ENCODE measurements around the gene HLA-C. TPM values are rescaled to one million over a fixed set of nuclear protein-coding genes. Genes with fewer than 3 reads are reported as not detected.

HLA-C gene
- total RNA-seq, 1 donor from 2014 or later, result 285 TPM

GRCh38 chr6:31299947-31300346, 28.1 kb upstream of the HLA-C start:
- Histone ChIP-seq H3K36me3 (ENCODE audit: control insufficient read depth, insufficient read depth, low read length) (no peaks in the 10 kb centered on the region), H3K4me3 (ENCODE audit: low read depth, low read length) (no peak overlapping the region), H3K27me3 (ENCODE audit: control insufficient read depth, insufficient read depth, low read length) (no peaks in the 10 kb centered on the region)
- no peak for FAIRE-seq
- no peak for DNase-seq (ENCODE audit: low read depth)
- TF ChIP-seq CTCF (IDR thresholded peaks at IDR 0.05; ENCODE audit: insufficient read depth, low read length, severe bottlenecking), result no peak

GRCh38 chr6:31299511-31299910, 27.6 kb upstream of the HLA-C start:
- TF ChIP-seq CTCF (IDR thresholded peaks at IDR 0.05; ENCODE audit: insufficient read depth, low read length, severe bottlenecking), result no peak
- Histone ChIP-seq H3K36me3 (ENCODE audit: control insufficient read depth, insufficient read depth, low read length) (no peaks in the 10 kb centered on the region), H3K27me3 (ENCODE audit: control insufficient read depth, insufficient read depth, low read length) (no peaks in the 10 kb centered on the region), H3K4me3 (ENCODE audit: low read depth, low read length) (no peak overlapping the region)
- DNase-seq (ENCODE audit: low read depth) (no peak), FAIRE-seq (no peak)

GRCh38 chr6:31294056-31294455, 22.2 kb upstream of the HLA-C start:
- FAIRE-seq (no peak), DNase-seq (ENCODE audit: low read depth) (no peak)
- no peak overlapping the region for H3K4me3 ChIP-seq (ENCODE audit: low read depth, low read length)
- no peaks in the 10 kb centered on the region for H3K27me3 ChIP-seq (ENCODE audit: control insufficient read depth, insufficient read depth, low read length)
- TF ChIP-seq CTCF (IDR thresholded peaks at IDR 0.05; ENCODE audit: insufficient read depth, low read length, severe bottlenecking), result no peak
- H3K36me3 ChIP-seq (ENCODE audit: control insufficient read depth, insufficient read depth, low read length), result no peaks in the 10 kb centered on the region

GRCh38 chr6:31293343-31293742, 21.5 kb upstream of the HLA-C start:
- DNase-seq (ENCODE audit: low read depth), result peak; percentile 41
- no peaks in the 10 kb centered on the region for H3K36me3 ChIP-seq (ENCODE audit: control insufficient read depth, insufficient read depth, low read length)
- FAIRE-seq, result peak; percentile 23
- no peak for TF ChIP-seq CTCF (IDR thresholded peaks at IDR 0.05; ENCODE audit: insufficient read depth, low read length, severe bottlenecking)
- H3K27me3 ChIP-seq (ENCODE audit: control insufficient read depth, insufficient read depth, low read length), result no peaks in the 10 kb centered on the region
- no peak overlapping the region for H3K4me3 ChIP-seq (ENCODE audit: low read depth, low read length)

GRCh38 chr6:31289788-31290187, 17.9 kb upstream of the HLA-C start:
- H3K27me3 ChIP-seq (ENCODE audit: control insufficient read depth, insufficient read depth, low read length), result peaks cover 2% of the 10 kb centered on the region
- no peak overlapping the region for H3K4me3 ChIP-seq (ENCODE audit: low read depth, low read length)
- DNase-seq (ENCODE audit: low read depth) (no peak), FAIRE-seq (no peak)
- no peak for TF ChIP-seq CTCF (IDR thresholded peaks at IDR 0.05; ENCODE audit: insufficient read depth, low read length, severe bottlenecking)
- no peaks in the 10 kb centered on the region for H3K36me3 ChIP-seq (ENCODE audit: control insufficient read depth, insufficient read depth, low read length)

GRCh38 chr6:31287619-31288018, 15.7 kb upstream of the HLA-C start:
- no peak for DNase-seq (ENCODE audit: low read depth)
- peaks cover 2% of the 10 kb centered on the region for H3K27me3 ChIP-seq (ENCODE audit: control insufficient read depth, insufficient read depth, low read length)
- no peak for FAIRE-seq
- no peak for TF ChIP-seq CTCF (IDR thresholded peaks at IDR 0.05; ENCODE audit: insufficient read depth, low read length, severe bottlenecking)
- no peaks in the 10 kb centered on the region for H3K36me3 ChIP-seq (ENCODE audit: control insufficient read depth, insufficient read depth, low read length)
- no peak overlapping the region for H3K4me3 ChIP-seq (ENCODE audit: low read depth, low read length)

Measured in bronchial epithelial cell (primary cell).